Measurements from ENCODE around the gene CCR7. TPM values are rescaled to one million over a fixed set of nuclear protein-coding genes. Genes with fewer than 3 reads are reported as not detected.

CCR7 gene
- total and polyA plus RNA-seq, 2 donors (not counting 1 experiment from before 2014, with no cell fraction given) = 116 to 481 TPM

DNA sequence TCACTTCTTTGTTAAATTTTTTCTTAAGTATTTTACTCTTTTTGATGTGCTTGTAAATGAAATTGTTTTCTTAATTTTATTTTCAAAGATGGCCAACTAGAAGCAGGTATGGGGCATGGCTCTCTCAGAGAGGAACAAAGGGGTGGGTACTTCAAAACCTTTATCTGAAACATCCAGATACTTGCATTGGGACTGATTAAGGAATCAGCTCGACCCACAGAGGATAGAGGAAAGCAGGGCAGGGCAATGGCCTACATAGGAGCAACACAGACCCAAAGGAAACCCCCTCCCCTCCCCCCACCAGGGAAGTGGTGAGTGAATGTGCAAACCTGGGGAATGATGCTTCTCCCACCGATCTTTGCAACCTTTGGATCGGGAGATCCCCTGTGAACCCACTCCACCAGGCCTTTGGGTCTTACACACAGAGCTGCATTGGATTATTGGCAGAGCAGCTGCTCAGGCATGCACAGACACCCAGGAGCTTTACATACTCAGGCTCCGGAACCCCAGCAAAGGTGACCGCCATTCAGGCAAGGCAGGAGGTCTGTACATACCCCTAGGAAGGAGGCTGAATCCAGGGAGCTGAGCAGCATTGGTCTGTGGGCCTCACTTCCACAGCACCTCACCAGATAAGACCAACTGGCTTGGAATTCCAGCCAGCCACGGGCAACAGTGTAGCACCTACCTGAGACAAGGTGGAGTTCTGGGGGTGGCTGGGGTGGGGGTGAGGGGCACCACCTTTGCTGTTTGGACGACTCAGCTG is 3.0 kb upstream of the CCR7 start:
- intact Hi-C loops (cut with micrococcal nuclease) = loop anchor here (10.0 kb wide), 2 partner anchors 157 to 247 kb away; no protein-coding TSS in a partner anchor
- Histone ChIP-seq H2AFZ (ENCODE audit: insufficient read depth, low read depth, low read length, poor library complexity, severe bottlenecking) (no peak overlapping the region), H3K27ac (ENCODE audit: low read length in 2 of 2) (peak overlapping the region in 1 of 2 donors; percentile 98), H3K9me3 (ENCODE audit: control extremely low read depth in 1 of 3, control insufficient read depth in 2 of 3, insufficient read depth in 1 of 3, low read length in 2 of 3) (peaks cover 0 to 6% (median 4%) of the 10 kb centered on the region in 3 donors), H3K36me3 (replicated peaks in 1 of 2; ENCODE audit: control extremely low read depth in 1 of 2, control insufficient read depth in 1 of 2, extremely low read depth in 1 of 2, insufficient read depth in 2 of 2, low read length in 1 of 2) (no peaks in the 10 kb centered on the region), H3K9ac (ENCODE audit: low read length) (no peak overlapping the region), H4K20me1 (ENCODE audit: control insufficient read depth, insufficient read depth, low read length, poor library complexity, severe bottlenecking) (peaks cover 7% of the 10 kb centered on the region), H3K4me2 (replicated peaks; ENCODE audit: low read depth, low read length, poor library complexity, severe bottlenecking) (no peak overlapping the region), H3K4me1 (ENCODE audit: control insufficient read depth in 2 of 2, insufficient read depth in 2 of 2, low read length in 2 of 2) (peaks cover 40 to 45% of the 10 kb centered on the region in 2 donors), H3K27me3 (replicated peaks in 1 of 4; ENCODE audit: control extremely low read depth in 1 of 4, control insufficient read depth in 3 of 4, insufficient read depth in 4 of 4, low read length in 3 of 4) (no peaks in the 10 kb centered on the region), H3K79me2 (ENCODE audit: control insufficient read depth, insufficient read depth, low read length) (peaks cover 75% of the 10 kb centered on the region), H3K4me3 (ENCODE audit: control extremely low read depth in 1 of 5, extremely low read depth in 1 of 5, insufficient read depth in 1 of 5, low read depth in 2 of 5, low read length in 4 of 5) (no peak overlapping the region)
- Mint-ChIP-seq H3K4me1 (peaks cover 48% of the 10 kb centered on the region), H3K9me3 (ENCODE audit: insufficient read depth) (peaks cover 16% of the 10 kb centered on the region), H3K4me3 (no peak overlapping the region), H3K27ac (peak overlapping the region; percentile 50), H3K27me3 (no peaks in the 10 kb centered on the region)
- ChIA-PET POLR2A (interaction anchor here (0.7 to 1.4 kb wide), 2 partner anchors 9 kb away, joined by 3 to 4 read pairs; no protein-coding TSS in a partner anchor), CTCF (interaction anchor here (0.9 to 25.2 kb wide), 7 partner anchors 10 to 160 kb away, joined by 3 to 634 read pairs (median 3); no protein-coding TSS in a partner anchor)
- WGBS (ENCODE audit: insufficient coverage) = 74% methylated on average over 5 of the region's 7 CpGs
- TF ChIP-seq, protein P1, sequence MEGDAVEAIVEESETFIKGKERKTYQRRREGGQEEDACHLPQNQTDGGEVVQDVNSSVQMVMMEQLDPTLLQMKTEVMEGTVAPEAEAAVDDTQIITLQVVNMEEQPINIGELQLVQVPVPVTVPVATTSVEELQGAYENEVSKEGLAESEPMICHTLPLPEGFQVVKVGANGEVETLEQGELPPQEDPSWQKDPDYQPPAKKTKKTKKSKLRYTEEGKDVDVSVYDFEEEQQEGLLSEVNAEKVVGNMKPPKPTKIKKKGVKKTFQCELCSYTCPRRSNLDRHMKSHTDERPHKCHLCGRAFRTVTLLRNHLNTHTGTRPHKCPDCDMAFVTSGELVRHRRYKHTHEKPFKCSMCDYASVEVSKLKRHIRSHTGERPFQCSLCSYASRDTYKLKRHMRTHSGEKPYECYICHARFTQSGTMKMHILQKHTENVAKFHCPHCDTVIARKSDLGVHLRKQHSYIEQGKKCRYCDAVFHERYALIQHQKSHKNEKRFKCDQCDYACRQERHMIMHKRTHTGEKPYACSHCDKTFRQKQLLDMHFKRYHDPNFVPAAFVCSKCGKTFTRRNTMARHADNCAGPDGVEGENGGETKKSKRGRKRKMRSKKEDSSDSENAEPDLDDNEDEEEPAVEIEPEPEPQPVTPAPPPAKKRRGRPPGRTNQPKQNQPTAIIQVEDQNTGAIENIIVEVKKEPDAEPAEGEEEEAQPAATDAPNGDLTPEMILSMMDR (IDR thresholded peaks at IDR 0.05) = no peak
- no peak for TF ChIP-seq EZH2 (IDR thresholded peaks at IDR 0.05; ENCODE audit: borderline replicate concordance, insufficient read depth, low read depth, low read length, poor library complexity, severe bottlenecking)
- no peak for ATAC-seq (ENCODE audit: low read depth)
- DNase-seq = no peak

DNA sequence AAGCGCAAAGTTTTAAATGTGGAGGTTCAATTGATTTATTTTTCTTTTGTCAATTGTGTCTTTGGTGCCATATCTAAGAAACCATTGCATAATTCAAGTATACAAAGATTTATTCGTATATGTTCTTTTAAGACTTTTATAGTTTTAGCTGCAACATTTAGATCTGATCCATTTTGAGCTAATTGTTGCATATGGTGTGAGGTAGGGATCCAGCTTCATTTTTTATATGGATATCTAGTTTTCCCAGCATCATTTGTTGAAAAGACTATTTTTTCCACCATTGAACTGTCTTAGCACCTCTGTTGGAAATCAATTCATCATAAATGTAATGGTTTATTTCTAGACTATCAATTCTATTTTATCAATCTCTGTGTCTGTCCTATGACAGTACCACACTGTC is 2.1 kb upstream of the CCR7 start:
- Histone ChIP-seq H3K9me3 (ENCODE audit: control extremely low read depth in 1 of 3, control insufficient read depth in 2 of 3, insufficient read depth in 1 of 3, low read length in 2 of 3) (peaks cover 0 to 5% (median 4%) of the 10 kb centered on the region in 3 donors), H4K20me1 (ENCODE audit: control insufficient read depth, insufficient read depth, low read length, poor library complexity, severe bottlenecking) (peaks cover 7% of the 10 kb centered on the region), H3K4me2 (replicated peaks; ENCODE audit: low read depth, low read length, poor library complexity, severe bottlenecking) (no peak overlapping the region), H3K79me2 (ENCODE audit: control insufficient read depth, insufficient read depth, low read length) (peaks cover 84% of the 10 kb centered on the region), H2AFZ (ENCODE audit: insufficient read depth, low read depth, low read length, poor library complexity, severe bottlenecking) (no peak overlapping the region), H3K36me3 (replicated peaks in 1 of 2; ENCODE audit: control extremely low read depth in 1 of 2, control insufficient read depth in 1 of 2, extremely low read depth in 1 of 2, insufficient read depth in 2 of 2, low read length in 1 of 2) (peaks cover 0 to 3% of the 10 kb centered on the region in 2 experiments), H3K4me3 (ENCODE audit: control extremely low read depth in 1 of 5, extremely low read depth in 1 of 5, insufficient read depth in 1 of 5, low read depth in 2 of 5, low read length in 4 of 5) (no peak overlapping the region), H3K27ac (ENCODE audit: low read length in 2 of 2) (peak overlapping the region in 1 of 2 donors; percentile 98), H3K9ac (ENCODE audit: low read length) (no peak overlapping the region), H3K4me1 (ENCODE audit: control insufficient read depth in 2 of 2, insufficient read depth in 2 of 2, low read length in 2 of 2) (peaks cover 41 to 49% of the 10 kb centered on the region in 2 donors), H3K27me3 (replicated peaks in 1 of 4; ENCODE audit: control extremely low read depth in 1 of 4, control insufficient read depth in 3 of 4, insufficient read depth in 4 of 4, low read length in 3 of 4) (no peaks in the 10 kb centered on the region)
- intact Hi-C loops (cut with micrococcal nuclease) = loop anchor here (10.0 kb wide), 2 partner anchors 157 to 247 kb away; no protein-coding TSS in a partner anchor
- H3K27ac Mint-ChIP-seq = peak overlapping the region; percentile 10
- WGBS (ENCODE audit: insufficient coverage) = no CpG with 5 or more reads among the region's 2 CpGs
- no peak overlapping the region for H3K4me3 Mint-ChIP-seq
- DNase-seq = no peak
- H3K9me3 Mint-ChIP-seq (ENCODE audit: insufficient read depth) = peaks cover 12% of the 10 kb centered on the region
- ChIA-PET POLR2A (interaction anchor here (1.4 kb wide), 1 partner anchor 10 kb away, joined by 4 read pairs; no protein-coding TSS in a partner anchor), CTCF (interaction anchor here (0.7 to 25.2 kb wide), 5 partner anchors 10 to 209 kb away, joined by 3 to 634 read pairs (median 3); no protein-coding TSS in a partner anchor)
- no peak for ATAC-seq (ENCODE audit: low read depth)
- no peak for TF ChIP-seq EZH2 (IDR thresholded peaks at IDR 0.05; ENCODE audit: borderline replicate concordance, insufficient read depth, low read depth, low read length, poor library complexity, severe bottlenecking)
- TF ChIP-seq, protein P1 (IDR thresholded peaks at IDR 0.05) = no peak
- no peaks in the 10 kb centered on the region for H3K27me3 Mint-ChIP-seq
- H3K4me1 Mint-ChIP-seq = peaks cover 50% of the 10 kb centered on the region
